Type B pancreatic cell (in vitro differentiated cells): ENCODE results near the gene SLC38A4. TPM values are rescaled to one million over a fixed set of nuclear protein-coding genes. Genes with fewer than 3 reads are reported as not detected.

Source experiments
- DNase-seq: peaks from one replicate; pipeline ENCODE4 v3.0.0; 2021; ENCODE audit warnings: mixed read lengths; ENCODE audit not compliant: unreplicated experiment; ENCODE audit errors: extremely low spot score
- H3K27ac Mint-ChIP-seq: 2 replicates; pipeline ENCODE4 v1.8.0; 2021; ENCODE audit warnings: mild to moderate bottlenecking, mixed read lengths
- H3K27me3 Mint-ChIP-seq: 2 replicates; pipeline ENCODE4 v1.8.0; 2021; ENCODE audit warnings: mixed read lengths
- H3K36me3 Mint-ChIP-seq: 2 replicates; pipeline ENCODE4 v1.8.0; 2021; ENCODE audit warnings: mixed read lengths
- H3K4me1 Mint-ChIP-seq: one replicate; pipeline ENCODE4 v1.8.0; 2021; ENCODE audit warnings: mixed read lengths; ENCODE audit not compliant: unreplicated experiment
- H3K4me3 Mint-ChIP-seq: 2 replicates; pipeline ENCODE4 v1.8.0; 2021; ENCODE audit warnings: mild to moderate bottlenecking, mixed read lengths
- H3K9me3 Mint-ChIP-seq: 2 replicates; pipeline ENCODE4 v1.8.0; 2021; ENCODE audit warnings: mixed read lengths
- total RNA-seq: library from RNA; stranded (reverse); gene quantifications from 2 replicates; pipeline ENCODE4 v1.2.1, GENCODE V29; 2021; ENCODE audit warnings: low replicate concordance
- TF ChIP-seq, protein P1 (sequence below): fragments of 200-600 bp; sonication (generic); conservative IDR thresholded peaks from 2 replicates; pipeline ENCODE4 v1.5.0; 2021; ENCODE audit warnings: antibody characterized with exemption, mild to moderate bottlenecking

The SLC38A4 gene
- total RNA-seq, 1 donor from 2014 or later: 11.8 TPM

DNA sequence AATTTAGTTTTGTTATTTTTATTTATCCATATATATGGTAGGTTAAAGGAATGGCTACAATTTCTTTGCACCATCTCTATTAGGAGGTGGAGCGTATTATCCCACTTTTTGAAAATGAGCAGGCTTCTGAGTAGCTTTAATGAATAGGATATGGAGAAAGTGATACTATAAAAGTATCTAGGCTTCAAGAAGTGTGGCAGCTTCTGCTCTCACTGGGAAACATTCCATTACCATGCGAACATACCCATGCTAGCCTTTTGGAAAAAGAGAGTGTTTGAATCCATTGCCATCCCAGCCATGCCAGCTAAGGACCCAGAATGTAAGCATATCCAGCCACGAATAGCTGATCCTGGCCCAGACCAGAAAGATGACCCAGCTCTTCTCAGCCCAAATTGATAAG, 107.3 kb downstream of the SLC38A4 start:
- H3K27ac Mint-ChIP-seq: no peak overlapping the region
- no peaks in the 10 kb centered on the region for H3K4me1 Mint-ChIP-seq
- no peaks in the 10 kb centered on the region for H3K36me3 Mint-ChIP-seq
- no peaks in the 10 kb centered on the region for H3K27me3 Mint-ChIP-seq
- DNase-seq: no peak
- H3K9me3 Mint-ChIP-seq: no peaks in the 10 kb centered on the region
- no peak overlapping the region for H3K4me3 Mint-ChIP-seq
- TF ChIP-seq, protein P1, sequence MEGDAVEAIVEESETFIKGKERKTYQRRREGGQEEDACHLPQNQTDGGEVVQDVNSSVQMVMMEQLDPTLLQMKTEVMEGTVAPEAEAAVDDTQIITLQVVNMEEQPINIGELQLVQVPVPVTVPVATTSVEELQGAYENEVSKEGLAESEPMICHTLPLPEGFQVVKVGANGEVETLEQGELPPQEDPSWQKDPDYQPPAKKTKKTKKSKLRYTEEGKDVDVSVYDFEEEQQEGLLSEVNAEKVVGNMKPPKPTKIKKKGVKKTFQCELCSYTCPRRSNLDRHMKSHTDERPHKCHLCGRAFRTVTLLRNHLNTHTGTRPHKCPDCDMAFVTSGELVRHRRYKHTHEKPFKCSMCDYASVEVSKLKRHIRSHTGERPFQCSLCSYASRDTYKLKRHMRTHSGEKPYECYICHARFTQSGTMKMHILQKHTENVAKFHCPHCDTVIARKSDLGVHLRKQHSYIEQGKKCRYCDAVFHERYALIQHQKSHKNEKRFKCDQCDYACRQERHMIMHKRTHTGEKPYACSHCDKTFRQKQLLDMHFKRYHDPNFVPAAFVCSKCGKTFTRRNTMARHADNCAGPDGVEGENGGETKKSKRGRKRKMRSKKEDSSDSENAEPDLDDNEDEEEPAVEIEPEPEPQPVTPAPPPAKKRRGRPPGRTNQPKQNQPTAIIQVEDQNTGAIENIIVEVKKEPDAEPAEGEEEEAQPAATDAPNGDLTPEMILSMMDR: no peak

GRCh38 chr12:46717868-46718267, 107.9 kb downstream of the SLC38A4 start:
- TF ChIP-seq, protein P1: no peak
- Mint-ChIP-seq H3K9me3 (no peaks in the 10 kb centered on the region), H3K36me3 (no peaks in the 10 kb centered on the region), H3K4me3 (no peak overlapping the region), H3K27me3 (no peaks in the 10 kb centered on the region), H3K4me1 (no peaks in the 10 kb centered on the region), H3K27ac (no peak overlapping the region)
- no peak for DNase-seq

GRCh38 chr12:46717159-46717558, 108.6 kb downstream of the SLC38A4 start:
- H3K36me3 Mint-ChIP-seq: no peaks in the 10 kb centered on the region
- TF ChIP-seq, protein P1: no peak

More at GRCh38 chr12:46717159-46717558, 108.6 kb downstream of the SLC38A4 start:
- Mint-ChIP-seq H3K27ac (no peak overlapping the region), H3K9me3 (no peaks in the 10 kb centered on the region), H3K4me1 (no peaks in the 10 kb centered on the region), H3K4me3 (no peak overlapping the region), H3K27me3 (no peaks in the 10 kb centered on the region)
- DNase-seq: no peak
